Measurements from ENCODE around the gene ADGRG4. TPM values are rescaled to one million over a fixed set of nuclear protein-coding genes. Genes with fewer than 3 reads are reported as not detected.
"Not testable (repeated sequence)": the region's sequence is repeated elsewhere in the genome, so short reads cannot be mapped to it uniquely, and the experiment has no call there.

Gene ADGRG4, protein sequence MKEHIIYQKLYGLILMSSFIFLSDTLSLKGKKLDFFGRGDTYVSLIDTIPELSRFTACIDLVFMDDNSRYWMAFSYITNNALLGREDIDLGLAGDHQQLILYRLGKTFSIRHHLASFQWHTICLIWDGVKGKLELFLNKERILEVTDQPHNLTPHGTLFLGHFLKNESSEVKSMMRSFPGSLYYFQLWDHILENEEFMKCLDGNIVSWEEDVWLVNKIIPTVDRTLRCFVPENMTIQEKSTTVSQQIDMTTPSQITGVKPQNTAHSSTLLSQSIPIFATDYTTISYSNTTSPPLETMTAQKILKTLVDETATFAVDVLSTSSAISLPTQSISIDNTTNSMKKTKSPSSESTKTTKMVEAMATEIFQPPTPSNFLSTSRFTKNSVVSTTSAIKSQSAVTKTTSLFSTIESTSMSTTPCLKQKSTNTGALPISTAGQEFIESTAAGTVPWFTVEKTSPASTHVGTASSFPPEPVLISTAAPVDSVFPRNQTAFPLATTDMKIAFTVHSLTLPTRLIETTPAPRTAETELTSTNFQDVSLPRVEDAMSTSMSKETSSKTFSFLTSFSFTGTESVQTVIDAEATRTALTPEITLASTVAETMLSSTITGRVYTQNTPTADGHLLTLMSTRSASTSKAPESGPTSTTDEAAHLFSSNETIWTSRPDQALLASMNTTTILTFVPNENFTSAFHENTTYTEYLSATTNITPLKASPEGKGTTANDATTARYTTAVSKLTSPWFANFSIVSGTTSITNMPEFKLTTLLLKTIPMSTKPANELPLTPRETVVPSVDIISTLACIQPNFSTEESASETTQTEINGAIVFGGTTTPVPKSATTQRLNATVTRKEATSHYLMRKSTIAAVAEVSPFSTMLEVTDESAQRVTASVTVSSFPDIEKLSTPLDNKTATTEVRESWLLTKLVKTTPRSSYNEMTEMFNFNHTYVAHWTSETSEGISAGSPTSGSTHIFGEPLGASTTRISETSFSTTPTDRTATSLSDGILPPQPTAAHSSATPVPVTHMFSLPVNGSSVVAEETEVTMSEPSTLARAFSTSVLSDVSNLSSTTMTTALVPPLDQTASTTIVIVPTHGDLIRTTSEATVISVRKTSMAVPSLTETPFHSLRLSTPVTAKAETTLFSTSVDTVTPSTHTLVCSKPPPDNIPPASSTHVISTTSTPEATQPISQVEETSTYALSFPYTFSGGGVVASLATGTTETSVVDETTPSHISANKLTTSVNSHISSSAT (N-terminal part only)
- total RNA-seq (under 1 TPM; under 0.01 to 0.10 TPM), polyA plus RNA-seq (ENCODE audit: insufficient read length in 2 of 2) (under 1 TPM; 0.03 TPM)
- long read RNA-seq, donor 1: 0 reads
- long read RNA-seq, donor 2: 0 reads
- long read RNA-seq, donor 3: 0 reads
- long read RNA-seq, donor 4: 0 reads

DNA sequence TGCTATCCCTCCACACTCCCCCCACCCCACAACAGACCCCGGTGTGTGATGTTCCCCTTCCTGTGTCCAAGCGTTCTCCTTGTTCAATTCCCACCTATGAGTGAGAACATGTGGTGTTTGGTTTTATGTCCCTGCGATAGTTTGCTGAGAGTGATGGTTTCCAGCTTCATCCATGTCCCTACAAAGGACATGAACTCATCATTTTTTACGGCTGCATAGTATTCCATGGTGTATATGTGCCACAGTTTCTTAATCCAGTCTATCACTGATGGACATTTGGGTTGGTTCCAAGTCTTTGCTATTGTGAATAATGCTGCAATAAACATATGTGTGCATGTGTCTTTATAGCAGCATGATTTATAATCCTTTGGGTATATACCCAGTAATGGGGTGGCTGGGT lies at the start of gene ADGRG4:
Gene ADGRG4 (plus strand): TSS at position 243 of the 400 bp plus-strand sequence. CDS start 7,815 bp downstream, outside the sequence.
- not testable (repeated sequence) for H3K4me3 ChIP-seq (ENCODE audit: low read depth, low read length); H3K27me3 ChIP-seq (ENCODE audit: control insufficient read depth, insufficient read depth, low read length); DNase-seq (ENCODE audit: low read depth in 4 of 6, low spot score in 6 of 6); H3K9me3 ChIP-seq (ENCODE audit: control insufficient read depth, insufficient read depth, low read length); H3K27ac ChIP-seq (ENCODE audit: low read depth, low read length); H3K4me1 ChIP-seq (ENCODE audit: control insufficient read depth, insufficient read depth, low read length); H3K36me3 ChIP-seq (ENCODE audit: control insufficient read depth, insufficient read depth, low read length)
- no CpG with 5 or more reads among the region's 4 CpGs for WGBS (ENCODE audit: insufficient coverage)

DNA sequence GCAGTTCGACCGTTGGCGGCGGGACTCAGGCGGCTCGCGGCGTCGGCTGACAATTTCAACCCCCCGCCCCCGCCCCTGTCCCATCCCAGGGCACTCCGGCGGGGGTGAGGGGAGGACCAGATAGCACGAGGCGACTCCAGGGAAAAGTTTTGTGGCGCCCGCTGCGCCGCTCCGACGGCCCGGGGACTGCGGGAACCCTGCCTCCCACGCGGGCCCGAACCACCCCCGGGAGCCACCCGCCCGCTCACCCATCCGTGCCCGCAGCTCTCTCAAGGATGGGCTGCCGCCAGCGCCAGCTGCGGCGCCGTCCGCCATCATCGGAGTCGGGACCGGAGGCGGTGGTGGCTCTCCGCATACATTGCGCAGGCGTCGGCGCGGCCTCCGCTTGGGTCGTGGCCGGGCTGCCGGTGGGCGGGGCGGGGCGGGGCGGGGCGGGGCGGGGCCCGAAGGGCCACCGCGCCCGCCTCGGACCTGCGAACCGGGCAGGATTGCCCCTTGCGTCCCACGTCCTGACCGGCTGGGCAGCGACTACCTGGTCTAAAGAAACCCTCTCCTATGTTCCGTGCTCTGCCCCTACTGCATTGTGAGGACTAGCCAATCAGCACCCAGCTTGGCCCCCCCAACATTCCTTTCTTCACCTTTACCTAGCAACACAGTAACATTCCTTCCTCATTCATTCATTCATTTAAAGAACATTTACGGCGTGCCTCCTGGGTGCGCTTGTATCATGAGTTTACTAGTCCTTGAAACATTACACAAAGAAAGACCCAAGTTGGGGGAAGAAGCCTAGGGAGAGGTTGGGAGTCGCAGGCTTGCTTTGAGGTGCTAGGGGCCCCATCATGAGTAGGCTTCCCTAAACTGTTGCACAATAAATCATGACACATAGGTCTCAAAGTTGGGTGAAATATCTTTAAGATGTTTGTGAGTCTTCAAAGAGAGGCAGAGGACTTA lies 49.4 kb upstream of the ADGRG4 start, which contains the start of gene MAP7D3:
Gene MAP7D3 (minus strand): TSS at position 360 of the 951 bp plus-strand sequence. CDS start 42 bp downstream, at position 318.
- Histone ChIP-seq H3K27me3 (ENCODE audit: control insufficient read depth, insufficient read depth, low read length) (no peaks in the 10 kb centered on the region), H3K9me3 (ENCODE audit: control insufficient read depth, insufficient read depth, low read length) (peaks cover 2% of the 10 kb centered on the region), H3K4me3 (ENCODE audit: low read depth, low read length) (peak within 1 kb of the TSS; percentile 56), H3K27ac (ENCODE audit: low read depth, low read length) (no peak within 1 kb of the TSS), H3K36me3 (ENCODE audit: control insufficient read depth, insufficient read depth, low read length) (no peaks in the 10 kb centered on the region), H3K4me1 (ENCODE audit: control insufficient read depth, insufficient read depth, low read length) (no peaks in the 10 kb centered on the region)
- DNase-seq (ENCODE audit: low read depth in 4 of 6, low spot score in 6 of 6): peak in 3 of 6 donors; percentile 24 to 78 (median 69)
- 18% methylated on average over 69 of the region's 73 CpGs for WGBS (ENCODE audit: insufficient coverage)

DNA sequence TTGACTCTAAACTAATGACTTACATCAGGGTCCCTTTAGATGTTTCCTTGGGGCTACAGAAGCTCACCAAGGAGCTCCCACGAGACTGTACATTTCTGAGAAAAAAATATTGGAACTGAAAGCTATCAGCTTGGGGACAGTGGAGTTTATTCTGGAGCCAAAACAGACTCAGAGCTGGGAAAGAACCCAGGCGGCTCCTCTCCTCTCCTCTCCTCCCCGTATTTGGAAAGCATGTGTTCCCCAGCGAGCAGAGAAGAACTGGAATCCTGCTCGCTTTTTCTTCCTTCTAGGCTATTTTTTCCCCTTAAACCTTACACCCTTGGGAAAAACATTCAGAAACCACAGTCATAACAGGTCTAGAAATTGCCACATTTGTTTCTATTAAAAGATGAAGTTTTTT lies 45.2 kb upstream of the ADGRG4 start:
- Histone ChIP-seq H3K27me3 (ENCODE audit: control insufficient read depth, insufficient read depth, low read length) (peaks cover 3% of the 10 kb centered on the region), H3K27ac (ENCODE audit: low read depth, low read length) (no peak overlapping the region), H3K36me3 (ENCODE audit: control insufficient read depth, insufficient read depth, low read length) (no peaks in the 10 kb centered on the region), H3K9me3 (ENCODE audit: control insufficient read depth, insufficient read depth, low read length) (peaks cover 2% of the 10 kb centered on the region), H3K4me3 (ENCODE audit: low read depth, low read length) (no peak overlapping the region), H3K4me1 (ENCODE audit: control insufficient read depth, insufficient read depth, low read length) (no peaks in the 10 kb centered on the region)
- DNase-seq (ENCODE audit: low read depth in 4 of 6, low spot score in 6 of 6): no peak
- WGBS (ENCODE audit: insufficient coverage): no CpG with 5 or more reads among the region's 5 CpGs

- H3K36me3 ChIP-seq (ENCODE audit: control insufficient read depth, insufficient read depth, low read length): no peaks in the 10 kb centered on the region
- no peak overlapping the region for H3K4me3 ChIP-seq (ENCODE audit: low read depth, low read length)
- H3K4me1 ChIP-seq (ENCODE audit: control insufficient read depth, insufficient read depth, low read length): no peaks in the 10 kb centered on the region
- no peak for DNase-seq (ENCODE audit: low read depth in 4 of 6, low spot score in 6 of 6)
- peaks cover 3% of the 10 kb centered on the region for H3K27me3 ChIP-seq (ENCODE audit: control insufficient read depth, insufficient read depth, low read length)
- no peak overlapping the region for H3K27ac ChIP-seq (ENCODE audit: low read depth, low read length)
- 44% methylated on average over 5 of the region's 7 CpGs for WGBS (ENCODE audit: insufficient coverage)
- H3K9me3 ChIP-seq (ENCODE audit: control insufficient read depth, insufficient read depth, low read length): peaks cover 2% of the 10 kb centered on the region
Measured at GRCh38 chrX:136256026-136256425, 44.7 kb upstream of the ADGRG4 start.

DNA sequence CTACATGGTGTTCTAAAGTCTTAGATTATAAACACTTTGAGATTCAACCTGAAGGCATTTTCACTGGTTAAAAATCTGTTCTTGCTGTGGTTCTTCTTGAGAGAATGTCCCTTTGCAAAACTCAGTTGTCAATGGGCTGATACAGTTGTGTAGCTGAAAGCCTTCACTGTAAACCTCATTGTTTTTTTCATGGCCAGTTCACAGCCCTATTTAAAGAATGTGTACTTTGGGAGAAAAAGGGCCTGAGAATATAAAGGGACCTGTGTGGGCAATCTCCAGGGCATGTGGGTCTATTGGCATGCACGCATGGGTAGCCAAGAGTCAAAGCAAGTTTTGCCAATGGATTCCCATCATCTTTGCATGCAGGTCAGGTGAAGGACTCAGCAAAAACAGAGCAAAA lies 41.8 kb upstream of the ADGRG4 start:
- DNase-seq (ENCODE audit: low read depth in 4 of 6, low spot score in 6 of 6): no peak
- peaks cover 3% of the 10 kb centered on the region for H3K27me3 ChIP-seq (ENCODE audit: control insufficient read depth, insufficient read depth, low read length)
- H3K4me1 ChIP-seq (ENCODE audit: control insufficient read depth, insufficient read depth, low read length): no peaks in the 10 kb centered on the region
- H3K9me3 ChIP-seq (ENCODE audit: control insufficient read depth, insufficient read depth, low read length): no peaks in the 10 kb centered on the region
- no peaks in the 10 kb centered on the region for H3K36me3 ChIP-seq (ENCODE audit: control insufficient read depth, insufficient read depth, low read length)
- H3K27ac ChIP-seq (ENCODE audit: low read depth, low read length): no peak overlapping the region
- no peak overlapping the region for H3K4me3 ChIP-seq (ENCODE audit: low read depth, low read length)
- 33% methylated on average over 1 of the region's 1 CpG for WGBS (ENCODE audit: insufficient coverage)

GRCh38 chrX:136259543-136259942 lies 41.2 kb upstream of the ADGRG4 start:
- Histone ChIP-seq H3K27ac (ENCODE audit: low read depth, low read length) (no peak overlapping the region), H3K27me3 (ENCODE audit: control insufficient read depth, insufficient read depth, low read length) (peaks cover 3% of the 10 kb centered on the region)
- no CpG with 5 or more reads among the region's 4 CpGs for WGBS (ENCODE audit: insufficient coverage)

GRCh38 chrX:136260776-136261175 lies 40.0 kb upstream of the ADGRG4 start:
- H3K4me3 ChIP-seq (ENCODE audit: low read depth, low read length): no peak overlapping the region
- no peaks in the 10 kb centered on the region for H3K36me3 ChIP-seq (ENCODE audit: control insufficient read depth, insufficient read depth, low read length)
- H3K27ac ChIP-seq (ENCODE audit: low read depth, low read length): no peak overlapping the region
- H3K9me3 ChIP-seq (ENCODE audit: control insufficient read depth, insufficient read depth, low read length): no peaks in the 10 kb centered on the region
- no peaks in the 10 kb centered on the region for H3K4me1 ChIP-seq (ENCODE audit: control insufficient read depth, insufficient read depth, low read length)
- H3K27me3 ChIP-seq (ENCODE audit: control insufficient read depth, insufficient read depth, low read length): peaks cover 3% of the 10 kb centered on the region
- peak in 2 of 6 donors; percentile 9 to 11 for DNase-seq (ENCODE audit: low read depth in 4 of 6, low spot score in 6 of 6)

More at GRCh38 chrX:136259543-136259942, 41.2 kb upstream of the ADGRG4 start:
- peak in 1 of 6 donors; percentile 30 for DNase-seq (ENCODE audit: low read depth in 4 of 6, low spot score in 6 of 6)
- H3K36me3 ChIP-seq (ENCODE audit: control insufficient read depth, insufficient read depth, low read length): no peaks in the 10 kb centered on the region
- H3K9me3 ChIP-seq (ENCODE audit: control insufficient read depth, insufficient read depth, low read length): no peaks in the 10 kb centered on the region
- H3K4me1 ChIP-seq (ENCODE audit: control insufficient read depth, insufficient read depth, low read length): no peaks in the 10 kb centered on the region
- H3K4me3 ChIP-seq (ENCODE audit: low read depth, low read length): no peak overlapping the region

- no peak for DNase-seq (ENCODE audit: low read depth in 4 of 6, low spot score in 6 of 6)
- 86% methylated on average over 6 of the region's 7 CpGs for WGBS (ENCODE audit: insufficient coverage)
- H3K4me3 ChIP-seq (ENCODE audit: low read depth, low read length): no peak overlapping the region
- no peak overlapping the region for H3K27ac ChIP-seq (ENCODE audit: low read depth, low read length)
- no peaks in the 10 kb centered on the region for H3K4me1 ChIP-seq (ENCODE audit: control insufficient read depth, insufficient read depth, low read length)
- no peaks in the 10 kb centered on the region for H3K9me3 ChIP-seq (ENCODE audit: control insufficient read depth, insufficient read depth, low read length)
- H3K36me3 ChIP-seq (ENCODE audit: control insufficient read depth, insufficient read depth, low read length): no peaks in the 10 kb centered on the region
- peaks cover 3% of the 10 kb centered on the region for H3K27me3 ChIP-seq (ENCODE audit: control insufficient read depth, insufficient read depth, low read length)
Measured at GRCh38 chrX:136261321-136261720, 39.4 kb upstream of the ADGRG4 start.
